ENCODE data around the gene GLIPR1.

DNA sequence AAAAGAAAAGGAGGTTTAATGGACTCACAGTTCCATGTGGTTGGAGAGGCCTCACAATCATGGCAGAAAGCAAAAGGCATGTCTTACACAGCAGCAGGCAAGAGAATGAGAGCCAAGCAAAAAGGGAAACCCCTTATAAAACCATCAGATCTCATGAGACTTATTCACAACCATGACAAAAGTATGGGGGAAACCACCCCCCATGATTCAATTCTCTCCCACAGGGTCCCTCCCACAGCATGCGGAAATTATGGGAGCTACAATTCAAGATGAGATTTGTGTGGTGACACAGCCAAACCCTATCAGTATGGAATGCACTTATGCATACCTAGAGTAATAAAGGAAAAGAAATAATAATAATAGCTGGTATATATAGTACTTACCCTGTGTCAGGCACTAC lies 4.5 kb upstream of the GLIPR1 start:
- TF ChIP-seq CTCF (IDR thresholded peaks at IDR 0.05; ENCODE audit: low read length) (no peak), EZH2phosphoT487 (IDR thresholded peaks at IDR 0.05; ENCODE audit: low read length) (no peak), EZH2 (optimal IDR thresholded peaks at IDR 0.05; ENCODE audit: low read depth, low read length) (no peak)

Data from MM.1S (cell line).